GM23248 (cell line): ENCODE measurements around the gene SYMPK. TPM values are rescaled to one million over a fixed set of nuclear protein-coding genes. Genes with fewer than 3 reads are reported as not detected.

Experiments
- DNase-seq: peaks from one replicate; pipeline ENCODE4 v3.0.0-alpha.2; 2015
- H2AFZ ChIP-seq: fragments of 200-600 bp; sonication (generic); 2 replicates; pipeline ENCODE4 v1.6.1; 2016; ENCODE audit warnings: antibody characterized with exemption
- H3F3A ChIP-seq: fragments of 200-600 bp; sonication (generic); 2 replicates; pipeline ENCODE4 v1.6.1; 2016; ENCODE audit warnings: mild to moderate bottlenecking, antibody characterized with exemption, mixed run types; ENCODE audit not compliant: insufficient read depth
- H3K27ac ChIP-seq: fragments of 200-600 bp; sonication (generic); 2 replicates; pipeline ENCODE4 v1.5.1; 2016; ENCODE audit warnings: mild to moderate bottlenecking
- H3K27me3 ChIP-seq: fragments of 200-600 bp; sonication (generic); replicated peaks from 2 replicates; pipeline ENCODE4 v1.6.1; 2016; ENCODE audit warnings: mild to moderate bottlenecking; ENCODE audit not compliant: insufficient read depth
- H3K36me3 ChIP-seq: fragments of 200-600 bp; sonication (generic); 2 replicates; pipeline ENCODE4 v1.6.1; 2016; ENCODE audit warnings: low read depth, mild to moderate bottlenecking
- H3K4me1 ChIP-seq: fragments of 200-600 bp; sonication (generic); 2 replicates; pipeline ENCODE4 v1.6.1; 2016; ENCODE audit warnings: mild to moderate bottlenecking; ENCODE audit not compliant: insufficient read depth
- H3K4me2 ChIP-seq: fragments of 200-600 bp; sonication (generic); one replicate; pipeline ENCODE4 v1.6.1; 2016; ENCODE audit warnings: mild to moderate bottlenecking; ENCODE audit not compliant: unreplicated experiment
- H3K4me3 ChIP-seq: fragments of 200-600 bp; sonication (generic); 2 replicates; pipeline ENCODE4 v1.5.1; 2016; ENCODE audit warnings: mild to moderate bottlenecking
- H3K79me2 ChIP-seq: fragments of 200-600 bp; sonication (generic); 2 replicates; pipeline ENCODE4 v1.6.1; 2016; ENCODE audit warnings: mild to moderate bottlenecking; ENCODE audit not compliant: insufficient read depth
- H3K9ac ChIP-seq: fragments of 200-600 bp; sonication (generic); 2 replicates; pipeline ENCODE4 v1.6.1; 2016; ENCODE audit warnings: mild to moderate bottlenecking
- H3K9me2 ChIP-seq: fragments of 200-600 bp; sonication (generic); 2 replicates; pipeline ENCODE4 v1.6.1; 2016; ENCODE audit warnings: mixed run types, mild to moderate bottlenecking, moderate library complexity; ENCODE audit not compliant: insufficient read depth
- H3K9me3 ChIP-seq: fragments of 200-600 bp; sonication (generic); one replicate; pipeline ENCODE4 v1.6.1; 2017; ENCODE audit warnings: low read depth
- H4K20me1 ChIP-seq: fragments of 200-600 bp; sonication (generic); 2 replicates; pipeline ENCODE4 v1.6.0; 2016; ENCODE audit not compliant: insufficient read depth
- EZH2 ChIP-seq: fragments of 200-600 bp; sonication (generic); IDR thresholded peaks from 2 replicates; pipeline ENCODE4 v1.6.1; 2018; ENCODE audit warnings: antibody characterized with exemption, mild to moderate bottlenecking; ENCODE audit not compliant: insufficient read depth, poor library complexity, severe bottlenecking
- EZH2phosphoT487 ChIP-seq: fragments of 200-600 bp; sonication (generic); IDR thresholded peaks from 2 replicates; pipeline ENCODE4 v1.6.1; 2018; ENCODE audit warnings: antibody characterized with exemption, moderate library complexity, mild to moderate bottlenecking, low read depth; ENCODE audit not compliant: insufficient read depth
- WGBS, 2 experiments: methylation state at CpG; one replicate each; pipeline ENCODE4 v1.1.6; 2015 to 2017; ENCODE audit warnings: low lambda C conversion rate in 2 of 2, low coverage in 1 of 2; ENCODE audit errors: missing lambda C conversion rate in 2 of 2; 5-methylcytosine and 5-hydroxymethylcytosine counted together
- in situ Hi-C: fragments of 300-500 bp; cut with MboI; formaldehyde crosslinking; loops from 2 replicates; pipeline ENCODE4 v1.15.0; 2020
- polyA plus RNA-seq: library from polyadenylated mRNA; unstranded; fragments of >200 nt; fragmentation: Nextera tagmentation; extraction: Ambion mirVana; gene quantifications from 2 replicates; pipeline ENCODE4 v1.2.1, GENCODE V29; 2016
- total RNA-seq: library from RNA; depleted of rRNA; stranded (reverse); fragments of >200 nt; shearing (Covaris generic); gene quantifications from 2 replicates; pipeline ENCODE4 v1.2.3, GENCODE V29; 2014

SYMPK gene
- total and polyA plus RNA-seq, 2 experiments from 2014 or later = 17.8 to 28.1 TPM

- Histone ChIP-seq H3K4me1 (peaks cover 13% of the 10 kb centered on the region), H3K79me2 (no peaks in the 10 kb centered on the region), H2AFZ (no peak overlapping the region), H3K9me3 (no peaks in the 10 kb centered on the region), H3K4me3 (no peak overlapping the region), H3K36me3 (no peaks in the 10 kb centered on the region), H3K9ac (no peak overlapping the region), H4K20me1 (no peaks in the 10 kb centered on the region), H3K27me3 (no peaks in the 10 kb centered on the region), H3F3A (no peaks in the 10 kb centered on the region), H3K9me2 (no peaks in the 10 kb centered on the region), H3K27ac (no peak overlapping the region), H3K4me2 (no peak overlapping the region)
- in situ Hi-C loops = no loop called here
- DNase-seq = no peak
- TF ChIP-seq EZH2 = no peak
- no peak for TF ChIP-seq EZH2phosphoT487
- 75 to 81% methylated on average over 6 of the region's 6 CpGs for WGBS, 2 experiments
Measured at GRCh38 chr19:45812297-45812696, 50.6 kb downstream of the SYMPK start.

- Histone ChIP-seq H3K4me3 (0 out of 2 replicates have a peak overlapping the region, but pooled peaks have one; percentile 4), H3K4me1 (peaks cover 18% of the 10 kb centered on the region), H3K36me3 (no peaks in the 10 kb centered on the region), H3K27ac (peak overlapping the region; percentile 38), H3K4me2 (peak overlapping the region; percentile 59), H3F3A (no peaks in the 10 kb centered on the region), H3K9me2 (no peaks in the 10 kb centered on the region), H3K27me3 (no peaks in the 10 kb centered on the region), H3K79me2 (no peaks in the 10 kb centered on the region), H3K9ac (peak overlapping the region; percentile 23; the same call in 1 of the 2 replicates), H3K9me3 (no peaks in the 10 kb centered on the region), H2AFZ (peak overlapping the region; percentile 47; the same call in 1 of the 2 replicates), H4K20me1 (no peaks in the 10 kb centered on the region)
- TF ChIP-seq EZH2 = no peak
- TF ChIP-seq EZH2phosphoT487 = no peak
- in situ Hi-C loops = no loop called here
- WGBS, 2 experiments = 24 to 26% methylated on average over 7 of the region's 7 CpGs
- peak; percentile 58 for DNase-seq
Measured at GRCh38 chr19:45809643-45810159, 53.2 kb downstream of the SYMPK start.

- Histone ChIP-seq H3F3A (no peaks in the 10 kb centered on the region), H3K27me3 (no peaks in the 10 kb centered on the region), H3K4me1 (peaks cover 18% of the 10 kb centered on the region), H3K4me3 (no peak overlapping the region), H3K36me3 (no peaks in the 10 kb centered on the region), H2AFZ (peak overlapping the region; percentile 61; the same call in 1 of the 2 replicates), H3K4me2 (peak overlapping the region; percentile 24), H3K27ac (peak overlapping the region; percentile 26; the same call in 1 of the 2 replicates), H3K9ac (peak overlapping the region; percentile 20; the same call in 1 of the 2 replicates), H4K20me1 (no peaks in the 10 kb centered on the region), H3K9me2 (no peaks in the 10 kb centered on the region), H3K9me3 (no peaks in the 10 kb centered on the region), H3K79me2 (no peaks in the 10 kb centered on the region)
- TF ChIP-seq EZH2phosphoT487 (no peak), EZH2 (no peak)
- no peak for DNase-seq
- in situ Hi-C loops = no loop called here
Measured at GRCh38 chr19:45805719-45806118, 57.2 kb downstream of the SYMPK start.

- no peaks in the 10 kb centered on the region for H3K9me2 ChIP-seq
- peaks cover 17% of the 10 kb centered on the region for H3K4me1 ChIP-seq
- TF ChIP-seq EZH2phosphoT487 (no peak), EZH2 (no peak)
- no peak overlapping the region for H3K4me3 ChIP-seq
- H3K27ac ChIP-seq = no peak overlapping the region
- no peaks in the 10 kb centered on the region for H3K27me3 ChIP-seq
- in situ Hi-C loops = no loop called here
- no peaks in the 10 kb centered on the region for H3K36me3 ChIP-seq
- H3K79me2 ChIP-seq = no peaks in the 10 kb centered on the region
- 86 to 90% methylated on average over 8 of the region's 8 CpGs for WGBS, 2 experiments
- H3K9ac ChIP-seq = no peak overlapping the region
- H3K9me3 ChIP-seq = no peaks in the 10 kb centered on the region
- H2AFZ ChIP-seq = no peak overlapping the region
- DNase-seq = no peak
- no peak overlapping the region for H3K4me2 ChIP-seq
- H4K20me1 ChIP-seq = no peaks in the 10 kb centered on the region
- H3F3A ChIP-seq = peaks cover 1% of the 10 kb centered on the region; the same call in 1 of the 2 replicates
Measured at GRCh38 chr19:45804959-45805230, 58.1 kb downstream of the SYMPK start.
